GM23338 (cell line): ENCODE measurements around the gene TLR7. TPM values are rescaled to one million over a fixed set of nuclear protein-coding genes. Genes with fewer than 3 reads are reported as not detected.

ENCODE experiments used
- ATAC-seq: fragments of 200-7000 bp; cut with Tn5 transposase; 3 replicates; pipeline ENCODE4 v1.9.1; 2020
- DNase-seq: peaks from one replicate; pipeline ENCODE4 v3.0.0-alpha.2; 2015; ENCODE audit warnings: low spot score
- H2AFZ ChIP-seq: fragments of 200-600 bp; sonication (generic); 2 replicates; pipeline ENCODE4 v1.8.0; 2016; ENCODE audit warnings: antibody characterized with exemption, mild to moderate bottlenecking, moderate library complexity
- H3F3A ChIP-seq: fragments of 200-600 bp; sonication (generic); replicated peaks from 2 replicates; pipeline ENCODE4 v1.8.0; 2017; ENCODE audit warnings: antibody characterized with exemption, mixed run types, low read depth
- H3K27ac ChIP-seq: fragments of 200-600 bp; sonication (generic); 2 replicates; pipeline ENCODE4 v1.6.1; 2016; ENCODE audit warnings: low read depth
- H3K27me3 ChIP-seq: fragments of 200-600 bp; sonication (generic); 2 replicates; pipeline ENCODE4 v1.8.0; 2016; ENCODE audit warnings: mild to moderate bottlenecking, mixed run types, moderate library complexity; ENCODE audit not compliant: insufficient read depth
- H3K36me3 ChIP-seq: fragments of 200-600 bp; sonication (generic); 2 replicates; pipeline ENCODE4 v1.8.0; 2016; ENCODE audit warnings: mild to moderate bottlenecking; ENCODE audit not compliant: insufficient read depth
- H3K4me1 ChIP-seq: fragments of 200-600 bp; sonication (generic); 2 replicates; pipeline ENCODE4 v1.8.0; 2016; ENCODE audit warnings: mild to moderate bottlenecking, moderate library complexity; ENCODE audit not compliant: insufficient read depth
- H3K4me2 ChIP-seq: fragments of 200-600 bp; sonication (generic); 2 replicates; pipeline ENCODE4 v1.7.1; 2017; ENCODE audit warnings: mixed run types
- H3K4me3 ChIP-seq: fragments of 200-600 bp; sonication (generic); 2 replicates; pipeline ENCODE4 v1.6.1; 2016; ENCODE audit warnings: mixed run types
- H3K79me2 ChIP-seq: fragments of 200-600 bp; sonication (generic); replicated peaks from 2 replicates; pipeline ENCODE4 v1.8.0; 2017; ENCODE audit warnings: mild to moderate bottlenecking; ENCODE audit not compliant: insufficient read depth
- H3K9me2 ChIP-seq: fragments of 200-600 bp; sonication (generic); 2 replicates; pipeline ENCODE4 v1.8.0; 2017; ENCODE audit not compliant: insufficient read depth
- H4K20me1 ChIP-seq: fragments of 200-600 bp; sonication (generic); replicated peaks from 2 replicates; pipeline ENCODE4 v1.8.0; 2017; ENCODE audit warnings: mild to moderate bottlenecking; ENCODE audit not compliant: insufficient read depth
- H3K27ac Mint-ChIP-seq: 2 replicates; pipeline ENCODE4 v1.8.0; 2020; ENCODE audit warnings: inconsistent platforms, mild to moderate bottlenecking, moderate library complexity, mixed read lengths
- H3K27me3 Mint-ChIP-seq: 3 replicates; pipeline ENCODE4 v1.8.0; 2022; ENCODE audit warnings: low read depth, mild to moderate bottlenecking, moderate library complexity, mixed read lengths, inconsistent platforms; ENCODE audit not compliant: insufficient read depth, poor library complexity
- H3K36me3 Mint-ChIP-seq: 3 replicates; pipeline ENCODE4 v1.8.0; 2021; ENCODE audit warnings: low read depth, mild to moderate bottlenecking, inconsistent platforms, moderate library complexity, mixed read lengths
- H3K4me1 Mint-ChIP-seq: 3 replicates; pipeline ENCODE4 v1.8.0; 2020; ENCODE audit warnings: mild to moderate bottlenecking, inconsistent platforms, mixed read lengths
- H3K4me3 Mint-ChIP-seq: 3 replicates; pipeline ENCODE4 v1.8.0; 2021; ENCODE audit warnings: moderate library complexity, mild to moderate bottlenecking, inconsistent platforms, mixed read lengths
- H3K9me3 Mint-ChIP-seq: 3 replicates; pipeline ENCODE4 v1.8.0; 2020; ENCODE audit warnings: moderate library complexity, mild to moderate bottlenecking, inconsistent platforms, mixed read lengths
- CREB1 ChIP-seq: fragments of 250-450 bp; sonication (Bioruptor Pico); IDR thresholded peaks from 2 replicates; pipeline ENCODE4 v1.5.0; 2020; ENCODE audit warnings: low read depth, mild to moderate bottlenecking, moderate library complexity
- CTCF ChIP-seq, 2 experiments: fragments of 200-600 bp in 1 of 2; sonication (generic) in 1 of 2; conservative IDR thresholded peaks; 2 replicates each; pipeline versions ENCODE4 v1.5.1 to v1.6.1; 2016 to 2017; ENCODE audit warnings: antibody characterized with exemption in 2 of 2, low read depth in 2 of 2, mild to moderate bottlenecking in 2 of 2, moderate library complexity in 1 of 2
- EZH2 ChIP-seq: fragments of 200-600 bp; sonication (generic); IDR thresholded peaks from one replicate; pipeline ENCODE4 v1.8.0; 2017; ENCODE audit warnings: antibody characterized with exemption, mild to moderate bottlenecking, low read depth; ENCODE audit not compliant: unreplicated experiment
- EZH2phosphoT487 ChIP-seq: fragments of 200-600 bp; sonication (generic); IDR thresholded peaks from one replicate; pipeline ENCODE4 v1.8.1; 2018; ENCODE audit warnings: antibody characterized with exemption; ENCODE audit not compliant: unreplicated experiment
- JUNB ChIP-seq: IDR thresholded peaks from one replicate; pipeline ENCODE4 v1.6.1; 2016; ENCODE audit warnings: antibody characterized with exemption; ENCODE audit not compliant: unreplicated experiment
- NANOG ChIP-seq: IDR thresholded peaks from 2 replicates; pipeline ENCODE4 v1.6.1; 2016; ENCODE audit warnings: antibody characterized with exemption, borderline replicate concordance
- STAT1 ChIP-seq: IDR thresholded peaks from one replicate; pipeline ENCODE4 v1.6.1; 2016; ENCODE audit warnings: antibody characterized with exemption; ENCODE audit not compliant: unreplicated experiment
- ZNF331 ChIP-seq: fragments of 250-450 bp; sonication (Bioruptor Pico); IDR thresholded peaks from 2 replicates; pipeline ENCODE4 v1.5.0; 2020; ENCODE audit warnings: low read depth, mild to moderate bottlenecking, moderate library complexity
- polyA plus RNA-seq: library from polyadenylated mRNA; unstranded; fragments of >200 nt; fragmentation: Nextera tagmentation; extraction: Ambion mirVana; gene quantifications from 2 replicates; pipeline ENCODE4 v1.2.1, GENCODE V29; 2016
- total RNA-seq: library from RNA; depleted of rRNA; stranded (reverse); fragments of >200 nt; shearing (Covaris generic); gene quantifications from 2 replicates; pipeline ENCODE4 v1.2.3, GENCODE V29; 2014
- TF ChIP-seq, protein P1 (sequence below): IDR thresholded peaks from one replicate; pipeline ENCODE4 v1.6.1; 2018; ENCODE audit warnings: antibody characterized with exemption; ENCODE audit not compliant: unreplicated experiment
- TF ChIP-seq, protein P2 (sequence below): fragments of 250-450 bp; sonication (Bioruptor Pico); IDR thresholded peaks from 2 replicates; pipeline ENCODE4 v1.5.0; 2020; ENCODE audit warnings: mild to moderate bottlenecking, moderate library complexity

Gene TLR7
- total and polyA plus RNA-seq, 2 experiments from 2014 or later: not detected

- no peak for DNase-seq
- no peaks in the 10 kb centered on the region for H3K4me1 Mint-ChIP-seq
- peaks cover 1% of the 10 kb centered on the region for H3K27me3 Mint-ChIP-seq
- no peak for ATAC-seq
- H4K20me1 ChIP-seq: no peaks in the 10 kb centered on the region
- peaks cover 19% of the 10 kb centered on the region; the same call in 2 of the 3 replicates for H3K36me3 Mint-ChIP-seq
- H3K36me3 ChIP-seq: peaks cover 5% of the 10 kb centered on the region; the same call in 1 of the 2 replicates
- H3K9me2 ChIP-seq: no peaks in the 10 kb centered on the region
- H3K79me2 ChIP-seq: no peaks in the 10 kb centered on the region
- H3K27ac Mint-ChIP-seq: no peak overlapping the region
- no peaks in the 10 kb centered on the region for H3K27me3 ChIP-seq
- TF ChIP-seq ZNF331 (CRISPR knock-in tag): no peak
- TF ChIP-seq CTCF (conservative IDR thresholded peaks at IDR 0.05; ENCODE audit: low read depth in 2 of 2): no peak
- TF ChIP-seq STAT1: no peak
- TF ChIP-seq CREB1 (CRISPR knock-in tag): no peak
- no peak overlapping the region for H2AFZ ChIP-seq
- peaks cover 29% of the 10 kb centered on the region for H3K9me3 Mint-ChIP-seq
- no peaks in the 10 kb centered on the region for H3F3A ChIP-seq
- H3K4me3 Mint-ChIP-seq: no peak overlapping the region
- H3K4me3 ChIP-seq: no peak overlapping the region
- H3K4me1 ChIP-seq: no peaks in the 10 kb centered on the region
- H3K4me2 ChIP-seq: no peak overlapping the region
- no peak overlapping the region for H3K27ac ChIP-seq
Measured at GRCh38 chrX:12934850-12935249, 68.0 kb downstream of the TLR7 start.

- H3K79me2 ChIP-seq: no peaks in the 10 kb centered on the region
- no peak overlapping the region for H3K27ac ChIP-seq
- ATAC-seq: no peak
- H3K4me3 ChIP-seq: no peak overlapping the region
- no peaks in the 10 kb centered on the region for H3K9me2 ChIP-seq
- DNase-seq: peak; percentile 53
- Mint-ChIP-seq H3K9me3 (peaks cover 50% of the 10 kb centered on the region), H3K4me1 (no peaks in the 10 kb centered on the region), H3K4me3 (no peak overlapping the region), H3K27ac (no peak overlapping the region), H3K27me3 (no peaks in the 10 kb centered on the region), H3K36me3 (peaks cover 40% of the 10 kb centered on the region)
- no peak overlapping the region for H2AFZ ChIP-seq
- H3K27me3 ChIP-seq: no peaks in the 10 kb centered on the region
- no peak for TF ChIP-seq JUNB
- TF ChIP-seq EZH2: no peak
- no peak for TF ChIP-seq NANOG
- TF ChIP-seq EZH2phosphoT487: no peak
- no peak for TF ChIP-seq ZNF331 (CRISPR knock-in tag)
- TF ChIP-seq, protein P1, sequence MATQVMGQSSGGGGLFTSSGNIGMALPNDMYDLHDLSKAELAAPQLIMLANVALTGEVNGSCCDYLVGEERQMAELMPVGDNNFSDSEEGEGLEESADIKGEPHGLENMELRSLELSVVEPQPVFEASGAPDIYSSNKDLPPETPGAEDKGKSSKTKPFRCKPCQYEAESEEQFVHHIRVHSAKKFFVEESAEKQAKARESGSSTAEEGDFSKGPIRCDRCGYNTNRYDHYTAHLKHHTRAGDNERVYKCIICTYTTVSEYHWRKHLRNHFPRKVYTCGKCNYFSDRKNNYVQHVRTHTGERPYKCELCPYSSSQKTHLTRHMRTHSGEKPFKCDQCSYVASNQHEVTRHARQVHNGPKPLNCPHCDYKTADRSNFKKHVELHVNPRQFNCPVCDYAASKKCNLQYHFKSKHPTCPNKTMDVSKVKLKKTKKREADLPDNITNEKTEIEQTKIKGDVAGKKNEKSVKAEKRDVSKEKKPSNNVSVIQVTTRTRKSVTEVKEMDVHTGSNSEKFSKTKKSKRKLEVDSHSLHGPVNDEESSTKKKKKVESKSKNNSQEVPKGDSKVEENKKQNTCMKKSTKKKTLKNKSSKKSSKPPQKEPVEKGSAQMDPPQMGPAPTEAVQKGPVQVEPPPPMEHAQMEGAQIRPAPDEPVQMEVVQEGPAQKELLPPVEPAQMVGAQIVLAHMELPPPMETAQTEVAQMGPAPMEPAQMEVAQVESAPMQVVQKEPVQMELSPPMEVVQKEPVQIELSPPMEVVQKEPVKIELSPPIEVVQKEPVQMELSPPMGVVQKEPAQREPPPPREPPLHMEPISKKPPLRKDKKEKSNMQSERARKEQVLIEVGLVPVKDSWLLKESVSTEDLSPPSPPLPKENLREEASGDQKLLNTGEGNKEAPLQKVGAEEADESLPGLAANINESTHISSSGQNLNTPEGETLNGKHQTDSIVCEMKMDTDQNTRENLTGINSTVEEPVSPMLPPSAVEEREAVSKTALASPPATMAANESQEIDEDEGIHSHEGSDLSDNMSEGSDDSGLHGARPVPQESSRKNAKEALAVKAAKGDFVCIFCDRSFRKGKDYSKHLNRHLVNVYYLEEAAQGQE: no peak
- TF ChIP-seq, protein P2, sequence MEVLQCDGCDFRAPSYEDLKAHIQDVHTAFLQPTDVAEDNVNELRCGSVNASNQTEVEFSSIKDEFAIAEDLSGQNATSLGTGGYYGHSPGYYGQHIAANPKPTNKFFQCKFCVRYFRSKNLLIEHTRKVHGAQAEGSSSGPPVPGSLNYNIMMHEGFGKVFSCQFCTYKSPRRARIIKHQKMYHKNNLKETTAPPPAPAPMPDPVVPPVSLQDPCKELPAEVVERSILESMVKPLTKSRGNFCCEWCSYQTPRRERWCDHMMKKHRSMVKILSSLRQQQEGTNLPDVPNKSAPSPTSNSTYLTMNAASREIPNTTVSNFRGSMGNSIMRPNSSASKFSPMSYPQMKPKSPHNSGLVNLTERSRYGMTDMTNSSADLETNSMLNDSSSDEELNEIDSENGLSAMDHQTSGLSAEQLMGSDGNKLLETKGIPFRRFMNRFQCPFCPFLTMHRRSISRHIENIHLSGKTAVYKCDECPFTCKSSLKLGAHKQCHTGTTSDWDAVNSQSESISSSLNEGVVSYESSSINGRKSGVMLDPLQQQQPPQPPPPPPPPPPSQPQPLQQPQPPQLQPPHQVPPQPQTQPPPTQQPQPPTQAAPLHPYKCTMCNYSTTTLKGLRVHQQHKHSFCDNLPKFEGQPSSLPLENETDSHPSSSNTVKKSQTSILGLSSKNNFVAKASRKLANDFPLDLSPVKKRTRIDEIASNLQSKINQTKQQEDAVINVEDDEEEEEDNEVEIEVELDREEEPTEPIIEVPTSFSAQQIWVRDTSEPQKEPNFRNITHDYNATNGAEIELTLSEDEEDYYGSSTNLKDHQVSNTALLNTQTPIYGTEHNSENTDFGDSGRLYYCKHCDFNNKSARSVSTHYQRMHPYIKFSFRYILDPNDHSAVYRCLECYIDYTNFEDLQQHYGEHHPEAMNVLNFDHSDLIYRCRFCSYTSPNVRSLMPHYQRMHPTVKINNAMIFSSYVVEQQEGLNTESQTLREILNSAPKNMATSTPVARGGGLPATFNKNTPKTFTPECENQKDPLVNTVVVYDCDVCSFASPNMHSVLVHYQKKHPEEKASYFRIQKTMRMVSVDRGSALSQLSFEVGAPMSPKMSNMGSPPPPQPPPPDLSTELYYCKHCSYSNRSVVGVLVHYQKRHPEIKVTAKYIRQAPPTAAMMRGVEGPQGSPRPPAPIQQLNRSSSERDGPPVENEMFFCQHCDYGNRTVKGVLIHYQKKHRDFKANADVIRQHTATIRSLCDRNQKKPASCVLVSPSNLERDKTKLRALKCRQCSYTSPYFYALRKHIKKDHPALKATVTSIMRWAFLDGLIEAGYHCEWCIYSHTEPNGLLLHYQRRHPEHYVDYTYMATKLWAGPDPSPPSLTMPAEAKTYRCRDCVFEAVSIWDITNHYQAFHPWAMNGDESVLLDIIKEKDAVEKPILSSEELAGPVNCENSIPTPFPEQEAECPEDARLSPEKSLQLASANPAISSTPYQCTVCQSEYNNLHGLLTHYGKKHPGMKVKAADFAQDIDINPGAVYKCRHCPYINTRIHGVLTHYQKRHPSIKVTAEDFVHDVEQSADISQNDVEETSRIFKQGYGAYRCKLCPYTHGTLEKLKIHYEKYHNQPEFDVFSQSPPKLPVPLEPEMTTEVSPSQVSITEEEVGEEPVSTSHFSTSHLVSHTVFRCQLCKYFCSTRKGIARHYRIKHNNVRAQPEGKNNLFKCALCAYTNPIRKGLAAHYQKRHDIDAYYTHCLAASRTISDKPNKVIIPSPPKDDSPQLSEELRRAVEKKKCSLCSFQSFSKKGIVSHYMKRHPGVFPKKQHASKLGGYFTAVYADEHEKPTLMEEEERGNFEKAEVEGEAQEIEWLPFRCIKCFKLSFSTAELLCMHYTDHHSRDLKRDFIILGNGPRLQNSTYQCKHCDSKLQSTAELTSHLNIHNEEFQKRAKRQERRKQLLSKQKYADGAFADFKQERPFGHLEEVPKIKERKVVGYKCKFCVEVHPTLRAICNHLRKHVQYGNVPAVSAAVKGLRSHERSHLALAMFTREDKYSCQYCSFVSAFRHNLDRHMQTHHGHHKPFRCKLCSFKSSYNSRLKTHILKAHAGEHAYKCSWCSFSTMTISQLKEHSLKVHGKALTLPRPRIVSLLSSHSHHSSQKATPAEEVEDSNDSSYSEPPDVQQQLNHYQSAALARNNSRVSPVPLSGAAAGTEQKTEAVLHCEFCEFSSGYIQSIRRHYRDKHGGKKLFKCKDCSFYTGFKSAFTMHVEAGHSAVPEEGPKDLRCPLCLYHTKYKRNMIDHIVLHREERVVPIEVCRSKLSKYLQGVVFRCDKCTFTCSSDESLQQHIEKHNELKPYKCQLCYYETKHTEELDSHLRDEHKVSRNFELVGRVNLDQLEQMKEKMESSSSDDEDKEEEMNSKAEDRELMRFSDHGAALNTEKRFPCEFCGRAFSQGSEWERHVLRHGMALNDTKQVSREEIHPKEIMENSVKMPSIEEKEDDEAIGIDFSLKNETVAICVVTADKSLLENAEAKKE: no peak
- H3F3A ChIP-seq: no peaks in the 10 kb centered on the region
- no peaks in the 10 kb centered on the region for H3K4me1 ChIP-seq
- H4K20me1 ChIP-seq: no peaks in the 10 kb centered on the region
- H3K36me3 ChIP-seq: peaks cover 5% of the 10 kb centered on the region; the same call in 1 of the 2 replicates
- H3K4me2 ChIP-seq: no peak overlapping the region
Measured at GRCh38 chrX:12936947-12937346, 70.1 kb downstream of the TLR7 start.
